IPS-20b (cell line): ENCODE data around the gene DEPDC1.

ENCODE experiments used
- H3K27ac ChIP-seq: one replicate; pipeline ENCODE4 v1.5.1; 2013; ENCODE audit warnings: low read length
- H3K27me3 ChIP-seq: 2 replicates; pipeline ENCODE4 v1.6.1; 2013; ENCODE audit warnings: mild to moderate bottlenecking, low read length, inconsistent platforms; ENCODE audit not compliant: insufficient read depth
- H3K36me3 ChIP-seq: 2 replicates; pipeline ENCODE4 v1.6.1; 2013; ENCODE audit warnings: low read depth, mild to moderate bottlenecking, inconsistent platforms, low read length, moderate library complexity; ENCODE audit not compliant: insufficient read depth
- H3K4me1 ChIP-seq: 2 replicates; pipeline ENCODE4 v1.6.1; 2013; ENCODE audit warnings: mild to moderate bottlenecking, control low read depth, inconsistent platforms, low read length, moderate library complexity; ENCODE audit not compliant: insufficient read depth
- H3K4me3 ChIP-seq: 2 replicates; pipeline ENCODE4 v1.5.1; 2013; ENCODE audit warnings: mild to moderate bottlenecking, low read length, inconsistent platforms
- H3K9ac ChIP-seq: 2 replicates; pipeline ENCODE4 v1.6.1; 2013; ENCODE audit warnings: low read depth, mild to moderate bottlenecking, inconsistent platforms, low read length, moderate library complexity
- H3K9me3 ChIP-seq: 2 replicates; pipeline ENCODE4 v1.6.1; 2013; ENCODE audit warnings: mild to moderate bottlenecking, low read depth, low read length, inconsistent platforms; ENCODE audit not compliant: insufficient read depth

The DEPDC1 gene

DNA sequence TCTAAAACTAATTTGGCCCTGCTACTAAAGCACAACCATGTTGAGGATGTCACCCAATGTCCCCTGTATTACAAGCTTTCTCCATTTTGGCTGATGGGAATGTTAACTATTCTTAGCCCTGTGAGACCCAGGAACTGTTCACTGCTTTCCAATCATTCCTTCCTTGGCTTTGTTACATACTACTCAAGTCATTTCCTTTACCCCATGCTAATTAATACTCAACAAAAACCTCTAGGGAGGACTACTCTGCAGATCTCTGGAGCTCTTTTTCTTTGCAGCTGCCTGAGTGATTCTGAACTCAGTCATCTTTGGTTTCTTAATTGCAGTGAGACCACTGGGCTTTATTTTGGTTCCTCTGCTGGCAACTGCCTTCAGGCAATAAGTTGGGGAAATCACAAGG is 23.8 kb downstream of the DEPDC1 start:
- H3K27ac ChIP-seq = no peak overlapping the region
- H3K27me3 ChIP-seq = no peaks in the 10 kb centered on the region
- no peaks in the 10 kb centered on the region for H3K9me3 ChIP-seq
- H3K9ac ChIP-seq = no peak overlapping the region
- peaks cover 4% of the 10 kb centered on the region; the same call in 1 of the 2 replicates for H3K4me1 ChIP-seq
- no peak overlapping the region for H3K4me3 ChIP-seq
- peaks cover 34% of the 10 kb centered on the region for H3K36me3 ChIP-seq

DNA sequence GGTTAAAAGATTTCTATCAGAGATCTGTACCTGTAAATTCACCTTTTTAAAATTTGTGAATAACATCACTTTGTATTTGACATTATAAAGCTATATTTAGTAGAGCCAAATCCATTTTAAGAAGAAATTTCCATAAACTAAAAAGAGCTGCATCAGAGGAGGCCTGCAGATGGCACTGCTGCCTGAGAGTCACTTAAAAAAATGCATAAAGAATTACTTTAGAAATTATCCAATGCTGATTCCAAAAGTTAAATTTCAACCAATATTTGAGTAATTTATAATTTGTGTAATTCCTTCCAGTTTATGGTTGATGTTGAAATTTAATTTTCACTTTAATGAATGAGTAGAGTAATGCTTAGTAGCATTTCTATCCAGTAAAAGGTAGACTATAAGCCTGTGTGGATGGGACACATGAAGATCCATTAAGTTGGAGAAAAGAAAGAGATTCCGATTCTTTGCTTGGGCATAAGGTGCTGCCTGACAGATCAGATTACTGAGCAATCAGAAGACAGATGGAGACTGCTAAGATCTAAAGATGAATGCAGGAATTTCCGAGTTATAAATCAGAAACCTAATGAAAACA is 26.4 kb downstream of the DEPDC1 start:
- Histone ChIP-seq H3K27ac (no peak overlapping the region), H3K9me3 (no peaks in the 10 kb centered on the region), H3K4me1 (peaks cover 4% of the 10 kb centered on the region), H3K36me3 (peaks cover 11% of the 10 kb centered on the region; the same call in 1 of the 2 replicates), H3K27me3 (no peaks in the 10 kb centered on the region), H3K4me3 (no peak overlapping the region), H3K9ac (no peak overlapping the region)

DNA sequence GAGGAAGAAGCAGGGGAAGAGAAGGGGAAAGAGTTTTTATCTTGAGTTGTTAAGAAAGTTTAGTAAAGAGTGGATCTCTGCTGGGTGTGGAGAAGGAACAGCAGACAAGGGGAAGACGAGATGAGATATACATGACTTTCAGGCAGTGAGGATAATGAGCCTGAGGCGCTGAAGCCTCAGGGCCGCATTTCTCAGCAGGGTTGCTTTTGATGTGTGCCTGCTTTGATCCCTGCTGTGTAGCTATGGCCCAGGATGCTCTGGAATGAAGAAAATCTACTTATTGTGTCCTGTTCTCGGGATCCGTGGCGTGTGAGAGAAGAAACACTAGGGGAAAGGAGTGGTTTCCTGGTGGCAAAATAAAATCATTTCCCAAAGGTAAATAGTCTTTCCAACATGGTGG is 32.0 kb downstream of the DEPDC1 start:
- Histone ChIP-seq H3K27ac (no peak overlapping the region), H3K36me3 (no peaks in the 10 kb centered on the region), H3K4me1 (peaks cover 8% of the 10 kb centered on the region; the same call in 1 of the 2 replicates)

DNA sequence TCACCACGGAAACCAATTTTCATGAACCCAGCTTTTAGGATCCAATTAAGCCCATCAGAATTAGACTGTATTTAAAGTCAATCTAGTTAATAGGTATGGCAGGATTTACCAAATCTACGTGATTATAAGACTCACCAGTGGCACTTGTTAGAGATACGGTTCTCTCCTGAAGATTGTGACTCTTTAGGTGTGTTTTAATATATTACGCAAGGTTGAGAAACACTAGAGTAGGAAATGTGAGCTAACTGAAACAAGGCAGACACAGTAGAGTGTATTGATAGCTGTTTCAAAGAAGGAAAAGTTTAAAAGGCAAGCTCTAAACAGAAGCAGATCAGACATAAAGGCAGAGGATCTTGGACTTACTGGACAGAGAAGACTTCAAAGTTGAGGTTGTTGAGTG is 35.9 kb downstream of the DEPDC1 start:
- Histone ChIP-seq H3K27me3 (no peaks in the 10 kb centered on the region), H3K9ac (no peak overlapping the region), H3K27ac (no peak overlapping the region), H3K4me3 (no peak overlapping the region), H3K4me1 (peaks cover 8% of the 10 kb centered on the region; the same call in 1 of the 2 replicates), H3K36me3 (no peaks in the 10 kb centered on the region), H3K9me3 (peaks cover 10% of the 10 kb centered on the region; the same call in 1 of the 2 replicates)

More for the DNA sequence above, 32.0 kb downstream of the DEPDC1 start:
- Histone ChIP-seq H3K9me3 (peaks cover 10% of the 10 kb centered on the region; the same call in 1 of the 2 replicates), H3K4me3 (no peak overlapping the region), H3K27me3 (no peaks in the 10 kb centered on the region), H3K9ac (no peak overlapping the region)

DNA sequence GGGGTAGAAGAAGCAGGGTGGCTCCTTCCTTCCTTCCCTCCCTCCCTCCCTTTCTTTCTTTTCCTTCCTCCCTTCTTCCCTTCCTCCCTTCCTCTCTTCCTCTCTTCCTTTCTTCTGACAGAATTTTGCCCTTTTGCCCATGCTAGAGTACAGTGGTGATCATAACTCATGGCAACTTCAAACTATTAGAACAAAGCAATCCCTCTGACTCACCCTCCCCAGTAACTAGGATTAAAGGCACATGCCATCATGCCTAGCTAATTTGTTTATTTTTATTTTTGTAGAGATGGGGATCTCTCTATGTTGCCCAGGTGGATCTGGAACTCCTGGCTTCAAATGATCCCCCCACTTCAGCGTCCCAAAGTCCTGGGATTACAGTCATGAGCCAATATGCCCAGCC is 37.1 kb downstream of the DEPDC1 start:
- Histone ChIP-seq H3K27me3 (no peaks in the 10 kb centered on the region), H3K36me3 (no peaks in the 10 kb centered on the region), H3K4me1 (peaks cover 1% of the 10 kb centered on the region; the same call in 1 of the 2 replicates), H3K4me3 (no peak overlapping the region), H3K27ac (no peak overlapping the region), H3K9me3 (peaks cover 10% of the 10 kb centered on the region; the same call in 1 of the 2 replicates), H3K9ac (no peak overlapping the region)

DNA sequence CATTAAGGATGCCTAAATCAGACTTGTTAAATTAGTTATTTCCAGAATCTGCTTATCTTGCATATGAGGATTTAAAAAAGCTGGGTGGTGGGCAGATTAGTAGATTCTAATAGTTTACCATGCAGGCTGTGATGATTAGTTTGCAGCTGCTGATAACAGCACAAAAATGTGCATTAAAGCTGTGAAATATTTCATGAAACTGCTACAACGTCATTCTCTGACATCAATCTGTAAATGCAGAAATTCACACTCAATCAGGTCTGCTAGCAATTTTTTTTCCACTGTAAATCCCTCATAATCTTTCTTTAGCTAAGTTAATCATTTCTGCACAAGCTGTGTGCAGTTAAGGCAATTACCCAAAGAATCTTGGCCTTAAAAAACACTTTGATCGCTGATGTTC is 37.8 kb downstream of the DEPDC1 start:
- Histone ChIP-seq H3K36me3 (no peaks in the 10 kb centered on the region), H3K27me3 (no peaks in the 10 kb centered on the region), H3K4me1 (no peaks in the 10 kb centered on the region), H3K9me3 (peaks cover 10% of the 10 kb centered on the region; the same call in 1 of the 2 replicates), H3K27ac (no peak overlapping the region), H3K9ac (no peak overlapping the region), H3K4me3 (no peak overlapping the region)

DNA sequence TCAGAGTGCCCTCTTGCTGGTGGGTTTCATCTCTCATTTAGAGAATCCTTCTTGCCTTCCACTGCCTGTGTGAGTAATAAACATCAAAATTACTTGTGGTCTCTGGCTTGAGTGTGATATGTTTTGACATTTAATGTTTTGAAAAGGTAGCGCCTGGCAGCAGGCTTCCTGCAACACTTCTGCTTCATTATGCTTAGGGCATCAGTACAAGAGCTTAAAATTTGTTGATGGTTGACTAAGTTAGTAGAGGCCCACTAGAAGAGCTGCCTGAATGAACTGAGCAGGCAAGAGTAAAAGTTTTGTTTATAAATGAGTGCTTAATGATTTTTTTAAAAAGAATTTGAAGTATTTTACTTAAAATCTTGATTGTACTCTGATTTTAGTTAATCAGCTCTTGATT is 40.7 kb downstream of the DEPDC1 start:
- Histone ChIP-seq H3K4me1 (no peaks in the 10 kb centered on the region), H3K36me3 (no peaks in the 10 kb centered on the region), H3K4me3 (no peak overlapping the region), H3K9me3 (no peaks in the 10 kb centered on the region), H3K27ac (no peak overlapping the region), H3K27me3 (no peaks in the 10 kb centered on the region), H3K9ac (no peak overlapping the region)

DNA sequence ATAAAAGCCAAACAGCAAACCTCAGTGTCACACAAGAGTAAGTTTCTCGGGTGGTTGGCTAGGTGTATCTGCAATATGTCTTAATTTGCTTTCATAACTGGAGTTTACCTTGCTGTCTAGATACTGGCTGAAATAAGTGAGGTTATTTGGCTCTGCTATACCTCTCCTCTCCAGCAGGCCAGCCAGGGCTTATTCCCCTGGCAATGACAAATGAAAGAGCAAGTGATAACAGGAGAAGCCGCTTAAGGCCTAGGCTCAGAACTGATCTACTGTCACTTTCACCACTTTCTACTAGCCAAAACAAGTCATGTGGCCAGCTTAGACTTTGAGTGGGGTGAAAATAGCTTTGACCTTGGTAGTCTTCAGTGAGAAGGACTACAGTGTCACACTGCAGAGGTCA is 42.3 kb downstream of the DEPDC1 start:
- no peaks in the 10 kb centered on the region for H3K9me3 ChIP-seq
- no peak overlapping the region for H3K9ac ChIP-seq
- H3K27me3 ChIP-seq = no peaks in the 10 kb centered on the region
- no peak overlapping the region for H3K27ac ChIP-seq
- H3K4me1 ChIP-seq = no peaks in the 10 kb centered on the region
- H3K4me3 ChIP-seq = no peak overlapping the region
- no peaks in the 10 kb centered on the region for H3K36me3 ChIP-seq

DNA sequence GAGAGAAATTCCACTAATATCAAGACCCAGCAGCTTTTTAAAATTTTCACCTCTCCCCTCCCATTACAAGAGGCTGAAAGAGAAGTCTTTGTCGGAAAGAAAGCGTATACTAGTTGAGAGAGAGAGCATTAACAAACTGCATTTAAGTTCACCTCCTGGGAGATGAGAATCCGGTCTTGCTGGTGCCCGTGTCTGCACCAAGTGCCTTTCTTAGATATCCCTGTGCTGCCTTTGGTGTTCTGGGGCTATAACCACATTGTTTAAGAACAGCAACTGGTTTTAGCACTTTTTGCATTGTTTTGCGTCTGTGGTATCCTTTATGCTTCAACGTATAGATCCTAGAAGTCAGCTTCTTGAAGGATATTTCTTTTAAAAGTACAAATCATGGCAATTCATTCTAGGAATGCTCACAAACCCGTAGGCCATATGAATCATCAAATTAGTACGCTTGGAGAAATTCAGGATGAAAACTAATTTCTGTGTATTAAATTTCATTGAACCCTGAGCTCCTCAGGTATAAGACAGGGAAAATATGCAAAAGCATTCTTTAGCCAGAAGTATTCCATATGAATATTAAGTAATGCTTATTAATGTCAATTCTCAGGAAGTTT is 43.7 kb downstream of the DEPDC1 start:
- Histone ChIP-seq H3K36me3 (no peaks in the 10 kb centered on the region), H3K27me3 (no peaks in the 10 kb centered on the region), H3K4me3 (no peak overlapping the region), H3K9me3 (no peaks in the 10 kb centered on the region), H3K9ac (no peak overlapping the region), H3K27ac (no peak overlapping the region), H3K4me1 (no peaks in the 10 kb centered on the region)

DNA sequence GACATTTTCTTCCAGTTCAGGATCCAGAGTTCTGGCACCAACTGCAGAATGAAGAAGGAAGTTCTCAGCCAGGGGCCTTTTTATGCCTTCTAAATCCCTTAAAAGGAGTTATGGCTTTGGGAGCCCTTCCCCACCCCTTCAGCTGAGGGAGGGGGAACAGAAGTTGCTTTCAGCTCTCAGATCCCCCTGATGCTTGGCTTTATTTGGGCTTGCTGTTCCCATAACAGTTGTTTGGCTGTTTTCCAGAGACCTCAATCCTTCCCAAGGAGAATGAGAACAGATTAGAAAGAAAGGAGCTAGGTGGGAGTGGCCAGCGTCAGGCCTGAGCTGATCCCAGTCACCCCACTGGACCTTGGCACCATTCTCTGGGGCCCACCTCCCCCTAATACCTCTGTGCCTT is 47.0 kb downstream of the DEPDC1 start, which contains the start of gene RPE65:
RPE65 (minus strand) TSS at position 54 of the 400 bp plus-strand sequence; CDS start at position 5, 49 bp downstream.
- no peak within 1 kb of the TSS for H3K9ac ChIP-seq
- H3K36me3 ChIP-seq = no peaks in the 10 kb centered on the region
- no peak within 1 kb of the TSS for H3K27ac ChIP-seq
- no peaks in the 10 kb centered on the region for H3K4me1 ChIP-seq
- H3K27me3 ChIP-seq = no peaks in the 10 kb centered on the region
- H3K4me3 ChIP-seq = no peak within 1 kb of the TSS
- no peaks in the 10 kb centered on the region for H3K9me3 ChIP-seq

DNA sequence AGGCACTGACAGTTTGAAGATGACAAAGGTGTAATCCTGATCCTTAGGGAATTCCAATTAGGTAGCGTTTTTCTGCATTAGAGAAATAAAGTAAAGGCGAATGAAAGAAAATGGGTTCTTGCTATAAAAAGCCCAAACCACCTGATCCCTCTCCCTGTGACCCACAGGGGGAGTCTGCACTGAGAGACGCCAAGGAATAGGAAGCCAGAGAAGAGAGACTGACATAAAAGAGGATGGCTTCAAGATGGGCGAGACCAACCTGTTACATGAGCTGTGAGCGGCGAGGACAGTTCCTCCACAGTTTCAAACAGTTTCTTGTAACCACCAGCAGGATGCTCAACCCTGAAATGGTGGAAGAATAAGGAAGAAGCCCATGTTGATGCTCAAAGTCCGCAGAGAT is 48.5 kb downstream of the DEPDC1 start:
- Histone ChIP-seq H3K4me3 (no peak overlapping the region), H3K27me3 (no peaks in the 10 kb centered on the region), H3K9ac (no peak overlapping the region), H3K9me3 (no peaks in the 10 kb centered on the region), H3K4me1 (no peaks in the 10 kb centered on the region), H3K36me3 (no peaks in the 10 kb centered on the region), H3K27ac (no peak overlapping the region)

DNA sequence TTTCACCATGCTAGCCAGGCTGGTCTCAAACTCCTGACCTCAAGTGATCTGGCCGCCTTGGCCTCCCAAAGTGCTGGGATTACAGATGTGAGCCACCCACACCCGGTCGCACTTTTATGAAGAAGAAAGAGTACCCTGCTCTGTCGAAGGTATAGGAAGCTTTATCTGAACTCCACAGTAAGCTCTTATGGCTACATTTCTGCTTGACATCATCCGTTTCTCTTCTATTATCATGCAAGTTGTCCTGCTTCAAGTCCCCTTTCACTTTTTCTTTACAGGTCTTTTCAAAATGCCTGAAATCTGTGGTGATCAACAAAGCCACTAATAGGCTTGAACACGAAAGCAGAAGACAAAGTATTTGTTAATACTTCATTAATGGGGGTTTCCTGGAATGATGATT is 51.2 kb downstream of the DEPDC1 start:
- no peaks in the 10 kb centered on the region for H3K27me3 ChIP-seq
- H3K36me3 ChIP-seq = no peaks in the 10 kb centered on the region
- H3K9me3 ChIP-seq = no peaks in the 10 kb centered on the region
- no peak overlapping the region for H3K27ac ChIP-seq
- no peak overlapping the region for H3K9ac ChIP-seq
- no peaks in the 10 kb centered on the region for H3K4me1 ChIP-seq
- no peak overlapping the region for H3K4me3 ChIP-seq
